HG02610 (cell line): Measurements from ENCODE around the gene ICAM4.

Source experiments
- ATAC-seq: cut with Tn5 transposase; IDR thresholded peaks from one replicate; pipeline ENCODE4 v1.9.1; 2021; ENCODE audit warnings: mild to moderate bottlenecking, moderate library complexity; ENCODE audit not compliant: unreplicated experiment

The ICAM4 gene

GRCh38 chr19:10290357-10290875, 3.7 kb downstream of the ICAM4 start:
- ATAC-seq: no peak

GRCh38 chr19:10290876-10291553, 4.3 kb downstream of the ICAM4 start:
- no peak for ATAC-seq

GRCh38 chr19:10291554-10292205, 4.9 kb downstream of the ICAM4 start:
- ATAC-seq: no peak

- ATAC-seq: peak; percentile 40
These were observed 5.5 kb downstream of the ICAM4 start for GRCh38 chr19:10292206-10292788.

GRCh38 chr19:10292789-10293636, 6.3 kb downstream of the ICAM4 start:
- no peak for ATAC-seq

GRCh38 chr19:10293637-10294367, 7.0 kb downstream of the ICAM4 start:
- ATAC-seq: no peak

- ATAC-seq: no peak
These were observed 7.6 kb downstream of the ICAM4 start for GRCh38 chr19:10294368-10294697.

- no peak for ATAC-seq
These were observed 8.6 kb downstream of the ICAM4 start for GRCh38 chr19:10295305-10295846.

- no peak for ATAC-seq
These were observed 9.3 kb downstream of the ICAM4 start for GRCh38 chr19:10295847-10296591.

- no peak for ATAC-seq
These were observed 13.0 kb downstream of the ICAM4 start for GRCh38 chr19:10299545-10300458.

GRCh38 chr19:10305139-10305806, 18.5 kb downstream of the ICAM4 start:
- ATAC-seq: no peak

- no peak for ATAC-seq
These were observed 19.6 kb downstream of the ICAM4 start for GRCh38 chr19:10306327-10306726.

GRCh38 chr19:10309423-10309822, 22.7 kb downstream of the ICAM4 start, which contains the start of gene ZGLP1:
Gene ZGLP1, minus strand, starts transcription at chr19:10309815.
- no peak for ATAC-seq

- peak; percentile 59 for ATAC-seq
These were observed 28.8 kb downstream of the ICAM4 start, which contains the start of gene FDX2 for GRCh38 chr19:10315335-10316214. Gene FDX2, minus strand, starts transcription at chr19:10316015. Its CDS starts 19 bp downstream, at chr19:10315996.

- ATAC-seq: no peak
These were observed 29.7 kb downstream of the ICAM4 start for GRCh38 chr19:10316229-10317044.
